ENCODE measurements around the gene NFS1. TPM values are rescaled to one million over a fixed set of nuclear protein-coding genes. Genes with fewer than 3 reads are reported as not detected.
"Not testable (repeated sequence)": the region's sequence is repeated elsewhere in the genome, so short reads cannot be mapped to it uniquely, and the experiment has no call there.

The NFS1 gene
- 8.9 and 10.5 TPM in 2 replicates for total RNA-seq

DNA sequence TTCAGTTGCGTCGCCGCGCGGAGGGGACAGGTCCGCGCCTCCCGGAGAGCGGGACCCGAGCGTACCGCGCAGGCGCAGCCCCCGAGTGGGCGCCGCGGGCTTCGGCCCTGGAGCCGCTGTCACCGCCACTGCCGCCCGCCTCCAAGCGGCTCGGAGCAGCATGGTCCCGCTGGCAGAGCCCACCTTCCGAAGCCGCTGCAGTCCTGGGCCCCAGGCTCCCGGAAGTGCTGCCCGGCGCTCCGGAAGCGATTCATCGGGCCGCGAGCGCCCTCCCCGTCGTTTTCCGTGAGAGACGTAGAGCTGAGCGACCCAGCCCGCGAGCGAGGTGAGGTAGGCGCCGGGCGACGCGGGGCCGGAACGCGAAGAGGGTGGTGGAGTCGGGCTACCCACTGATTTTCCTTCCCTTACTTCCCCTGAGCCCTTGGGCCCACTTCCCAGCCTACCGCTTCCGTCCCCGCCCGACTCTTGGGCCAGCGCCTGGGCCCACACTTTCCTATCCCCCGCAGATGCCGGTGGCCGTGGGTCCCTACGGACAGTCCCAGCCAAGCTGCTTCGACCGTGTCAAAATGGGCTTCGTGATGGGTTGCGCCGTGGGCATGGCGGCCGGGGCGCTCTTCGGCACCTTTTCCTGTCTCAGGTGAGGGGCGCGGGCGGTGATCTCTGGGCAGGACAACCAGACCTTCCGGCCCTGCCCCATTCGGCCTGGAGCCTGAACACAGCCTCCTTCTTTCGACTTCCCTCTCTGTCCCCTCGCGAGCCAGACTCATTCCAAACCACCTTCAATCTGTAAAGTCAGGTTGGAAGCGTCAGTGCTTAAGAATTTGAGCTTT lies at the start of gene NFS1, which contains the start of gene ROMO1:
Gene NFS1, minus strand, starts transcription at position 226 of the 830 bp plus-strand sequence. Its CDS starts 64 bp downstream, at position 162.
Gene ROMO1, plus strand, starts transcription at position 279 of the 830 bp plus-strand sequence. Its CDS starts 228 bp downstream, at position 507.
- peak; percentile 84 to 93 for DNase-seq (ENCODE audit: low read depth in 2 of 2)

DNA sequence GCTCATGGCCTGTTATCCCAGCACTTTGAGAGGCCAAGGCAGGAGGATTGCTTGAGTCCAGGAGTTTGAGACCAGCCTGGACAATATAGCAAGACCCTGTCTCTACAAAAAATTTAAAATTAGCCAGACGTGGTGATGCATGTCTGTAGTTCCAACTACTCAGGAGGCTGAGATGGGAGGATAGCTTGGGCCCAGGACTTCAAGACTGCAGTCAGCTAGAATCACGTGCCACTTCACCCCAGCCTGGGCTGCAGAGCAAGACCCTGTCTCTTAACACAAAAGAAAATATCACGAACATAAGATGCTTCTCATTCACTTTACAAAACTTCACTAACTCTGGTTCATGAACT lies 45.3 kb upstream of the NFS1 start:
- DNase-seq (ENCODE audit: low read depth in 2 of 2): not testable (repeated sequence)

DNA sequence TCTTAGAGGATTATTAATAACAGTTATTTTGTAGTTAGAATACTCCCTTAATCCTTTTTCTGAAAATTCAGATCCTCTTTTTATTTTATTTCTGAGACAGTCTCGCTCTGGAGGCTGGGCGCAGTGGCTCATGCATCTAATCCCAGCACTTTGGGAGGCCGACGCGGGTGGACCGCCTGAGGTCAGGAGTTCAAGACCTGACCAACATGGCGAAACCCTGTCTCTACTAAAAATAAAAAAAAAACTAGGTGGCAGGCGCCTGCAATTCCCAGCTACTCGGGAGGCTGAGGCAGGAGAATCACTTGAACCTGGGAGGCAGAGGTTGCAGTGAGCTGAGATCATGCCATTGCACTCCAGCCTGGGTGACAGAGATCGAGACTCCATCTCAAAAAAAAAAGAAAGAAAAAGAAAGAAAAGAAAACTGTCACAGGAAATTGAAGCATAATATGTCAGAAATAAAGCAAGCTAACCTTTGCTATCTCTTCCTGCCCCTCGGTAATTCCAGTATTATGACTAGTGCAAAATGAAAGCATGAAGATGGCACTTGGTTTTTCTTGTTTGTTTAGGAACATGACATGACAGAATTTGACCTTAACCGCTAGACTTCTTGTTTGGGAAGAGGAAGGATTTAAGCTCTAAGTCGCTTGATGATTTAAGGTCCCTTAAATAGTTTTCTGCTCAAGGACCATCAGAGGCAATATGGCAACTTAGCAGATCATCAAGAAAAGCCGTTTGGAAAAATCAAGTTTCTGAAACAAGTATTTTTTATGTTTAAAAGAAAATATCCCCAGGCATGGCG lies 44.7 kb upstream of the NFS1 start:
- peak; percentile 45 to 55 for DNase-seq (ENCODE audit: low read depth in 2 of 2)

DNA sequence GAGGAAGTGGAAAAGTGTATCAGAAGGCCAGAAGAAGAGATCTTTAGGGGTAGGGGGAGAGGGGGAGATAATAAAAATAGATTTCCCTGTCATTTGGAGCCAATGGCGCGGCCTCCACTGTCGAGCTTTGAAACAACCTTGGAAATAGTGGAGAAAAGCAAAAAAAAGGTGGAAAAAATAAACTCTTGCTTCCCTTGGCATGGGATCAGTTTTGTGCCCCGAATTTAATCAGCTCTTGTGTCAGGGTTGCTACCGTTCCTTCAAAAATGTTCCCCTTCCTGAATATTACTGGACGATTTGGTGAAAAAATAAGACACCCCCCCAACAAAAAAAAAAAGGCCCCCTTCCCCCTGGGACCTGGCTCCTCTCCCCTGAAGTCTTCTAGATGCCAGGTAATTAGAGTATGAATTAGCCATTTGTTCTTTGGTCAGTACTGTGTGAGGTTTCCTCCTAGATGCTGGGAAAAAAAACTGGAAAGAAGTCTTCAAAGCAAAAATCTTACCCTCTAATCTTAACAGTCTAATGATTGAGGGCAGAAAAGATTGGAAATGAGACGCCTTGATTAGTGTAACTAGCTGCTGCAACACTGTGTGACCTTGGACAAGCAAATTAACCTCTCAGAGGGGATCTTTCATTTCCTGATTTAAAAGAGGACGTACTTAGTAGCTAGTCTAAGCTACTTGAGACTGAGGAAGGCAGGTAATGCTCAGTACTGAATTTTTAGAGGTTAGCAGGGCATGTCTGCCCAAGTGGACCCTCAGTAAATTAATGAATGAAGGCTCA lies 43.8 kb upstream of the NFS1 start:
- DNase-seq (ENCODE audit: low read depth in 2 of 2): peak in 1 of 2 donors; percentile 35

DNA sequence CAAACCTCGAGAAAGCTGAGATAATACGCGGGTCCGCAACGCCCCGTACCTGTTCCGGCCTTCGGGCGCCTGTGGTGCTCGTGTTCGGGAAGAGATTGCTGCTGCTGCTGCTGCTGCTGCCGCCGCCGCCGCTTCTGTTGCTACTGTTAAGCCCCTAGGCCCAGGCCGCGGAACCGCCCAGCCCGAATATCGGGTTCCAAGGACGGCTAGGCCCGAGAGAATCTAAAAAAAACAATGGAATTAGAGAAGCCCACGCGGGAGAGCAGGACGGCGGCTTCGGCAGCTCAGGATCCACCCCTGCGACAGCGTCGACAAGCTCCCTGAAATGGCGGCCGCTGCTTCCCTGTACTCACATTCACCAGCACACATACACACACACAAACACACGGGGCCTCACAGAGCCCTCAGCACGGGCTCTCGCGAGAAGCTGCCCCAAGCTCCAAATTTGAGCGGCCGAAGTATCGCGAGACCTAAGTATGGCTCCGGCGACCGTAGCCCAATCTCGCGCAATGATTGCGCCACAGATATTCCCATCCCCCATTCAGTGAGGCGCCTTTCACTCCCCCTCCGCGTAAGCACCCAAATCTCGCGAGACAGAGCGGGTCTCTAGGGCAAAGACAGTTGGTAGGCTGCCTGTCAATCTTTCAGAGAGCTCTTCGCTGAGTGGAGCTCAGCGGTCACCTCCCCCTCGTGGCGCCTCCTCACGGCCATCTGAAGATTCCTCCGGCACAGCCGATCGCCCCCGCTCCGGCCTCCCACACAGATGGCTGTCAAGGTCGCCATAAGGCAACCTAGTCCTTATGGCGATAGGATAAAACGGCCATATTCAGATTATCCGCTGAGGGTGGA lies 43.0 kb upstream of the NFS1 start, which contains the start of gene RBM39:
Gene RBM39, minus strand, starts transcription at position 369 of the 849 bp plus-strand sequence. CDS start 1,386 bp downstream, outside the sequence.
- DNase-seq (ENCODE audit: low read depth in 2 of 2): peak; percentile 100

DNA sequence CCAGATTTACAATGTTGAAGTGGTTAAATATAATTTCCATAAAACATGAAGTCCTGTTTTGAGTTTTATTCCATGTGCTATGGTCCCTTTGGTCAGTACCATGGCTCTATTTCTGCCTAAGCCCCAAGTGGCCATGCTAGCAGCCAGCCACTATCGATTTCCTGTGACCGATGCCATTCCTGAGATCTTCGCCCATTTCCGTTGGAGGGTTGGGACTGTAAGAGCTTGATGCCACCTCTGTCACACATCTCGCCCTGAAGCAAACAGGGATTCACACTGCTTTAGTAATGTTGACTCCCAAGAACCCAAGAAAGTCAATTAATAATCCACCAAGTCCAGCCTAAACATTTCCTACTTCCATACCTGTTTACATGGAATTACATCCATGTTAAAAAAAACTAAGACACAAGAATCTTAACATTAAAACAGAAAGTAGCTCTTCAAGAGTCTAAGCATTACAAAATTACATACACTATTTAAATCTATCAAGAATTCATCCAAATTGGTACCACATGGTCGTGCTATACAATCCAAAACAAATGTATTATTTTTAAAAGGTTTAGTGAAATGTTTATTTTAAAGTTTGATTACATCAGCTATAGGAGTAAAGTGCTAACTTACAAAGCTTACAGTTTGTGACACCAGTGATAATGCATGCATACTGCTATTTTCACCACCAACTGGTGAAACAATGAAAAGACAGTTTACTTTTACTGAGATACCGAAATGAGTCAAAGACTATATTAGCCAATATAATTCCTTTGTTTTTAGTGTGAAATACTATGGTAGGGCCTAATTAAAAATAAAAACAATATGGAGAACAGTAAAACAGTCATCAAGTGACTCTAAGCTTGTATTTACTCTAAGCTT lies 40.4 kb upstream of the NFS1 start:
- DNase-seq (ENCODE audit: low read depth in 2 of 2): peak; percentile 44 to 53

DNA sequence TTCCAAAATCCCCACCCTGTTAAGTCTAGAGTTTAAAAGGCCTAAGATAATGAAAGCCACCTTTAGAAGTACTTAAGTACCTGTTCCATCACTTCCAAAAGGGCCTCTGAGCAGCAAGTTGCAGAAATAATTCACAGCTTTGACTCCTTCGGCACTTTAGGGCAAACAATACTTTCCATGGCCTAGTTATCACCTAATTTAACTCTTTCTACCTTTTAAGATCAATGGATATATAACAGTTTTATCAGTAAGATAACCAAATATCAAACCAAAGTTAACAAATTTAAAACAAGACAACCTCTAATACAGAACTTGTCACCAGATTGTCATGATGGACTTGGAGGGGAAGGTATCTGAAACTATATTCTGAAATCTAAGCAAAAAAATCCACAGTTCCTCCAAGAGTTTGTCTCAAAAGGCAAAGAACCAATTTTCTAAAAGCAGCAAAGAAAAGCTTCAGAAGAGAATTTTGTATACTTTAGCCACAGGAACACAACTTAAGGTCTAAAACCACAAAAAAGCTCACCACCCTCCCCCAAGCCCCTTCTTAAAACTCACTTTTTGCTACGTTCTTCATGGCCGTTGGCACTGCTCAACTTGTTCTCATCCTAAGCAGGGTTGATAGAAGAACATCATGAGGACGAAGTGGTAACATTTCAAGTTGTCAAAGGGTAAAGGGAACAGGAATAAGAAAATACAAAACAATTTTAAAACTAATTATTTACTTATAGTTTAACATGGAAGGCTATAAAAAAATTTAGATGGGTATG lies 39.4 kb upstream of the NFS1 start:
- DNase-seq (ENCODE audit: low read depth in 2 of 2): no peak

DNA sequence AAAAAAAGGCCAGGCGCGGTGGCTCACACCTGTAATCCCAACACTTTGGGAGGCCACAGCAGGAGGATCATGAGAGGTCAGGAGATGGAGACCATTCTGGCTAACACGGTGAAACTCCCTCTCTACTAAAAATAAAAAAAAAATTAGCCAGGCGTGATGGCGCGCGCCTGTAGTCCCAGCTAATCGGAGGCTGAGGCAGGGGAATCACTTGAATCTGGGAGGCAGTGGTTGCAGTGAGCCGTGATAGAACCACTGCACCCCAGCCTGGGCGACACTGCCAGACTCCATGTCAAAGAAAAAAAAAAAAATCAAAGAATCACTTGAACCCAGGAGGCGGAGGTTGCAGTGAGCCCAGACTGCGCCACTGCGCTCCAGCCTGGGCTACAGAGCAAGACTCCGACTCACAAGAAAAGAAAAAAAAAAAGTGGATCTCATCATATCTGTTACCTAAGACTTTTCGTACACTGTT lies 38.7 kb upstream of the NFS1 start:
- no peak for DNase-seq (ENCODE audit: low read depth in 2 of 2)

DNA sequence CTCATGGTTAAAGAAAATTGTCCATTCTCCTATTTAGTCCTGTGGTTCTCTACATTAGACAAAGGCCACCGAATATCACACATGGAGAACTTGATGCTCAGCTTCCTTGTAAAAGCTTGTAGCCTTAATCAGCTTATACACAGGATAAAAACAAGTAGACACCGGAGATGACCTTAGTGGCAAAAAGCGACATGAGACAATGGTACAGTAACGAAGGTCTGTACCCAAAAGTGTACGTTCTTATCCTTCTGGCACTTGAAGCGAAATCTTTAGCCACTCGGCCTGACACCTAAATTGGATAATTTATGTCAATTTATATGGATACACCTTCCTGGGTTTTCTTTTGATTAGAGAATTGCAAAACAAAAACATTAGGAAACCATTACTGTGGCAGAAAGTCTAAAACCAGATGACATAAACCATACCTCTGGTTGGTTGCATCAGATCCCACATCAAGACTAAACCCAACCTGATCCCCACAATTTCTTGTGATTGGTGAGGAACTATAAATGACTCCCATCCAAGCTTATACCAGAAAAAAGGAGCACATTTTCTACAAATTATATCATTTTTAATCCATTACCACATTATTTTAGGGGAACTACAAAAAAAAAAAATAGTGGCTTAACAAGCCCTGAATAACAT lies 36.8 kb upstream of the NFS1 start:
- no peak for DNase-seq (ENCODE audit: low read depth in 2 of 2)

DNA sequence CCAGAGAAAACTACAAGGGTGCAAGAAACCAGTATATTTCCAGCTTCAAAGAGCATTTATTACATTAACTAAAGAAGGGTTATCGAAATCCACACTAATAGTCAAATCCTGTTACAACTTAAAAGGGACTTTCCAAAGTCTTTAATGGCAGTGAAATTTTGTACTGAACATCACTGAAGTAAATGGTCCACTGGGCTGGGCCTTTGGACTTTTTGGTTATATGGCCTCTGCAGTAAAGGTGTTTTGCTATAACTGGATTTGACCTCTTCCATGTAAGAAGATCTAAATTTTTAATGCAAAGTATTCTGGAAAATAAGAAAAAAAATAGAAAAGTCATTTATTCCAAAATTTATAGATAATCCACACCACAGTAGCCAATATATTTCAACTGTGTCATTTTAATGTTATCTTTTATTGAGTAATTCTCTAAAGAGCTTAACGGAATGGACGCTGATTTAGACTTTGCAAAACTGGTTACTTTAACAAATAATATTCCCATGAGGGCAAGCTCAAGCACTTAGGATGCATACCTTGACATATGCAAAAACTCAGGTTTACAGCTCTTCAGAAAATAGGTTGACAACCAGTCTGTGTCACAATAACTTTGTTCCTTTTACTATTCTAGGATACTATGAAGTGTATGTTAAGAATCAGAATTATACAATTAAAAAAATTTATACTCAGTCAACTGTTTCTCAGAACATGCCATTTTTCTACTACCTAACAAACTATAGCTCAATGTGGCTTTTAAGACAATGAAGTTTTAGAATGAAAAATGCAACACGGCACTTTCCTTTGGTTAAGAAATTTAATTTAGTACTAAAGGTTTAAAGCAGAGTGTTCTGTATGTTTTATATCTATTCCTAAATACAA lies 35.9 kb upstream of the NFS1 start:
- DNase-seq (ENCODE audit: low read depth in 2 of 2): no peak

DNA sequence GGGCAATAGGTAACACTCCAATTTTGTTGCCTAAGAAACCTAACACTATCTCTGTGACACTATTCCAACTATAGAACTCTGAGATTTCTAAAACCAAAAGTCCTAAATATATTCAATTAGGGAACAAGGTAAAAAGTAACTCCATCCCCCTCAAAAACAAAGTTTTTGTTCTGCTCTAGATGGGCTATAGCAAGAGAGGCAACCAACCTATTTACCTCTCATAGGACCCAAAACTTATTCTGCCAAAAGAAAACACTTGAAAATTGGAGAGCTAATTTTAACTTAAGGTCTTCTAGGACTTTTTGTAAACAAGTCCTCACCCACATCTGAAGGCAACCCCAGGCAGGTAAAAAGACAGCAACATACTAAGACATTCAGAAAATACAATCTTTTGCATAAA lies 35.2 kb upstream of the NFS1 start:
- DNase-seq (ENCODE audit: low read depth in 2 of 2): no peak

DNA sequence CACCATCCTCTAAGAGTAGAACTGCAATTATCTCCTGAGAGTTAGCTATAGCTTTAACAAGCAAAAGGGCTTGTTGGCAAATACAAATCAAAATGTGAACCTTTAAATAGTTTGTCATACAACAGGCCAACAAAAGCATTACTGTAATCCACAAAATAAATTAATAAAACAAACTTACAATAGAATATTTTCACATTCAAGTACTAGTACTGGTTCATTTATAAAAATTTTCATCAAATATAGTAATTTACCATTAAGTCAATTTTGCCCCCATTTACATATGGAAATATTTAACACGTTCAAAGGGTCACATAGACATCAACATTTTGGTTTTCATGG lies 33.5 kb upstream of the NFS1 start:
- no peak for DNase-seq (ENCODE audit: low read depth in 2 of 2)

DNA sequence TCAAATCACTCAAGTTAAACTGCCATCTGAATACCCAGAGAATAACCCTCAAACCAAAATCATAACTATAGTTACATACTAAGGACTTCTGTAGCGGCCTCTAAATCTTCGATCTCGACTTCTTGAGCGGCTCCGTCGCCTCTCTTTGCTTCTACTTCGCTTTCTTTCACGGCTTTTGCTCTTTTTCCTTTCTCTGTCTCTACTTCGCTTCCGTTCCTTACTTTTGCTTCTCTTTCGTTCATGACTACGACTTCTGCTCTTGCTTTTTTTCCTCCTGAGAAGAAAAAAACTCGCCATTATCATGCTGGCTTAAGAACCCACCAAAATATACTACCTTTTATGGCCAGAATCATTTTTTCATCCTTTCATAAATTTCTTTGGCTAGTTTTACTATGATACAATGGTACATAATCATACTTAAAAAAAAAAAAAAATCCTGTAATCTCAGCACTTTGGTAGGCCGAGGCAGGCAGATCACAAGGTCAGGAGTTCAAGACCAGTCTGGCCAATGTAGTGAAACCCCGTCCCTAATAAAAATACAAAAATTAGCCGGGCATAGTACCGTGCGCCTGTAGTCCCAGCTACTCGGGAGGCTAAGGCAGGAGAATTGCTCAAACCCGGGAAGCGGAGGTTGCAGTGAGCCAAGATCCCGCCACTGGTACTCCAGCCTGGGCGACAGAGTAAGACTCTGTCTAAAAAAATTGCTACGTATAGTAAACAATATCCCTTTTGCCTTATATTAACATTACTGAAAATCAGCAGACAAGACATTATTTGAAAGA lies 32.9 kb upstream of the NFS1 start:
- DNase-seq (ENCODE audit: low read depth in 2 of 2): no peak

DNA sequence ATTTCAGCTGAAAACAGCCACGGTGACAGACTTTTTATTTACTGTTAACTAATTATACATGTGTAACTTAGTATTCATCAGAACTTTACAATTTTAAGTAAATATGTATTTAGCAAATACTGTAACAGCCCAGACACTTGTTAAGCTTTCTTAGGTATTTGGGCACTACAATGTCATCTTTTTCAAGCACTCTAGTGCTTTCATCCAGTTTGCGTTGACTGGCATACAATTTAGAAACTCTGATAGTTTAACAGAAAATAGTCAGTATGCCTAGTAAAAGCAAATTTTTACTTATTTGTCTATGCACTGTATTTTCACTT lies 32.3 kb upstream of the NFS1 start:
- DNase-seq (ENCODE audit: low read depth in 2 of 2): no peak

DNA sequence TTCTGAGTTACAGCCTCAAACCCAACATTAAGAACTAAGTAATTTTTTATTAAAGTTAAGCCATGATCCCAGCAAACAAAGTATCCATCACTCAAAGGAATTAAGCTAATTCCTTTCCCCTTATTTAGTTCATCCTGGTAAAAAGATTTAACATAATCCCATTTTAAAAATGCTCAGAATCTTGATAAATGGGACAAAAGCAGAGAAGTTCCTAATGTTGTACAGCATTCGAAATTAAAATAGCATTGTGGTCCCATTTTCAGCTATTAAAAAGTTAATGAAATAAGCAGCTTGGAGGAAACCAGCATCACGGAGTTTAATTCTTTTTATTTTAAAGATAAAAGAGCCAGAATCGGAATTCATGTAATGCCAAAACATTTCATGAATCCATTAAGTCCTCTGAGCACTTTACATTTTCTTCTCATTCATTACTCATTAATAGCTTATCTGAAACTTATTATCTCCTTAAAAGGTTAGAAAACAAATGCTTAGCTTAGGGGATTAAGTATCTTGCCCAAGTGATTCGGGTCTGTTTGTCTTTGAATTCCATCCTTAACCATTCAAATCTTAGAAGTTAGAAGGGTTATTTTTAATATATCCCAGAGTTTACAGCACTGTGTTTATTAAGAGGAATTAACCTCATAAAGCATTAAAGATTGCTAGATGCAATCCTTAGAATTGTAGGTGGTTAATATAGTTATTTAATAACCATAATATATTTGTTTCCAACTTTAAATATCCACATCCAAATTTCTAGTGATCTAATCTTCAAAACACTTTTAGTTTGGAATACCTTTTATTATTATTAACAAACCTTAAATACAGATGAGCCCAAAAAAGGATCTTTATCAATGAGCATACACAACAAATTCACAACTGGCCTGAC lies 31.7 kb upstream of the NFS1 start:
- no peak for DNase-seq (ENCODE audit: low read depth in 2 of 2)
